GM03348 (cell line): ENCODE data around the gene TSPAN18.
A peak's percentile ranks its signal among the peaks of the same experiment; 100 is the strongest.

Source experiments
- DNase-seq: peaks from one replicate; pipeline ENCODE4 v3.0.0; 2012; ENCODE audit warnings: low spot score

TSPAN18 gene

GRCh38 chr11:44848203-44848962, 121.6 kb downstream of the TSPAN18 start:
- DNase-seq = no peak

- DNase-seq = no peak
Observed at GRCh38 chr11:44848963-44849350, 122.2 kb downstream of the TSPAN18 start.

- DNase-seq = no peak
Observed at GRCh38 chr11:44849424-44849823, 122.7 kb downstream of the TSPAN18 start.

- DNase-seq = no peak
Observed at GRCh38 chr11:44849922-44850321, 123.2 kb downstream of the TSPAN18 start.

GRCh38 chr11:44851496-44851895, 124.7 kb downstream of the TSPAN18 start:
- no peak for DNase-seq

DNA sequence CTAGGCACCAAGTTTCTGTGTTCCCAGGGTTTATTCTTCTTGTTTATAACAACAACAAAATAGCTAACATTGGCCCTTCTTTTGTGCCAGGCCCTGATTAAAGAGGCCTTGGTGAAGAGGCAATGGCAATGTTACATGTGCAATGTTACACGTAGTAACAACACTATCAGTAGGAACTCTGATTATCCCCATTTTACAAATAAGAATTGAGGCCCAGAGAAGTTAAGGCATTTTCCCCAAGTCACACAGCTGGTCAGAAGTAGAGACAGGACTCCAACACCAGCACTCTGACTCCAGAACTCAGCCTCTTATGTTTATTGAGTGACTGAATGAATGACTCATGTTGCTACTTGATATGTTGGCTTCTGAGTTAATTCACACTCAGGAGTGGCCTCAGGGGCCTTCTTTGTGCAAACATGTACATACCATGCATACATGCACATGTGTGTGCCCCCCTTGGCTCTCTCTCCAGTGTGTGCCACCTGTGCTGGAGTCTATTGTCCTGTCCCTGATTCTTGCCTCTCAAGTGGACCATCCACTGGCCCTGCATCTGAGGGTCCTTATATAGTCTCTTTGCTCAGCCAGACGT, 125.5 kb downstream of the TSPAN18 start:
- DNase-seq = no peak

- DNase-seq = no peak
Observed at GRCh38 chr11:44852952-44853351, 126.2 kb downstream of the TSPAN18 start.

DNA sequence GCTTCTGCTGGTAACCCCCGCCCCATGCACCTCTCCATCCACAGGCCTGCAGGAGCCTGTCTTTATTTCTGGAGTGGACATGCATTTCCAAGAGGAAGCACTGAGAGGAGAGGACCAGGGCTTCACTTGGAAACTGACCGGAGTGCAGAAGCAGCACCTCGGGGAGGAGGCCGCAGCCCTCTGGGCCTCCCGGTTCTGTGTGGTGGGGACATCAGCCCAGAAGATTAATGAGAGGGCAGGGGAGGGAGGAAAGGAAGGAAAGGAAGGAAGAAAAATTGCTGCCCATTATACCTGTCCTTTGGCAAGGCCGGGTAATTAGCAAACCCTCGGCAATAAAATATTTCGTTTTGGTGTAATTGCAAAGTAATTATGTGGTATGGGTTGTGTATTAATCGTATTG, 126.9 kb downstream of the TSPAN18 start:
- DNase-seq = no peak

DNA sequence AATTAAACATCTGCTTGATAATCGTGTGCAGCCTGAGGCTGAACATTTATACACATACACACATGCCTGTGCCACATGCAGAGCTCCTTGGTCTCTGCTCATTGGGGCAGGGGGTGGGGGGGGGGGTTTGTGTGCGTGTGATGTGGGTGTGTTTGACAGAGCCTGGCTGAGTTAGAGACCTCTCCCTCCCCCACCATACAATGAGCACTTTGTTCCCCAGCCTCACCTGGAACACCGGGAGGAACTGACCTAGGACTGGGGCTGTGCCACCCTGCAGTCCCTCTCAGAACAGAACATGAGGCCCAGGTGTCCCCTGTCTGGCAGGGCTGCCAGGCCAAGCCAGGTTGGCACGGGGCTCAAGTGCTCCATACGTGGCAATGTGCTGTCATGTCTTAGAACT, 127.3 kb downstream of the TSPAN18 start:
- no peak for DNase-seq

- no peak for DNase-seq
Observed at GRCh38 chr11:44854741-44855492, 128.2 kb downstream of the TSPAN18 start.

GRCh38 chr11:44855493-44855849, 128.7 kb downstream of the TSPAN18 start:
- no peak for DNase-seq

DNA sequence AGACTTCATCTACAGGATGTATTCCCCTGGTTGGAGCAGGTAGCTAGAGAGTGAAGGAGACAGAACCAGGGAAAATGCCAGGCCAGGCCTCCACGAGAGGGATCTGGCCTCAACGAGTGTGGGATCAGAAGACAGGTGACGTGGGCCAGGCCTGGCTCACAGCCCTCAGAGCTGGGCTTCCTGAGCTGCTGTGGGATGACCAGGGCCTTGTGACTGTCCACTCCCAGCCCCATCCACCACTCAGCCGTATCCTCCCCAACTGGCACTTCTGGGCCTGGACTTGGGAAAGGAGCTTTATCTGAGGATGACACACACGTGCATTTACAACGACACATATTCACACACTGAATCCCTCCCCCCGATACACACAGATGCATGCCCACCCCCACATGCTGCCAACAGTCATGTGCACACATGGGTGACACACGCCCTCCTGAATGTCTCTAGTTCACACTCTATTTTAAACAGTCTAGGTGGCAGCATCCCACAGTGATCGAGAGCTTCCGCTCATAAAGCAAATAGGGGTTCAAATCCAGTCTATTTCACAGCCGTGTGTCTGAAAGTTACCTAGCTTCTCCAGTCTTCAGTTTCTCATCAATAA, 130.8 kb downstream of the TSPAN18 start:
- DNase-seq = no peak

DNA sequence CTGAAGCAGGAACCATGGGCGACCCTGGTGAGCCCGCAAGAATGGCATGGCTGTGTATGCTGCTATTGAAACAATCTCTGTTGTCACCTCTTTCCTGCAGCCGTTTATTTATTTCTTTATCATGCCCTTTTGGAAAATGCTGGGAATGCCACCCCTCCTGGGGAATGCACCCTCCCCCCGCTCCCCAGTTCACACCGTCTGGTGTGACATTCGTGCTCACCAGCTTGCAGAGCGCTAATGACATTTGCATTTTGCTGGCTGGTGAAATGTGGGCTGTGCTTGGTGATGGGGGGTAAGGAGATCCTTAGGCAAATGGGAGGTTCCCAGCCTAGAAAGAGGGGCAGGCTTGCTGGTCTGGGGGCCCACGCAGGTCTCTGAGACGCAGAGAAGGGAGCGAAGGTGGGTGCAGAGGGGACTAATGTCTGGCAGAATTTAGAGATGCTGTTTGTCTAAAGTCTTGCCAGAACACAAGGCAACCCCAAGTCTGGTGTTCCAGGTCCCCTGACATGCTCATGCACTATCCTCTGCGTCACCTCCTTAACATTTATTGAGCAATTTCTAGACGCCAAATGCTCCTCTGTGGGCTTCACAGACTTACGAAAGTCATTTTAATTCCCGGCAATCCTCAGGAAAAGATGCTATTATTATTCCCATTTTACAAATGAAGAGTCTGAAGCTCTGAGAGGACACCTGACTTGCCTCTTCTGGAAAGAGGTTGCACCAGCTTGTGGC, 132.2 kb downstream of the TSPAN18 start:
- no peak for DNase-seq

- no peak for DNase-seq
Observed at GRCh38 chr11:44859528-44859925, 132.8 kb downstream of the TSPAN18 start.

GRCh38 chr11:44860346-44860745, 133.6 kb downstream of the TSPAN18 start:
- no peak for DNase-seq

- DNase-seq = peak; percentile 97
Observed at GRCh38 chr11:44861849-44862557, 135.2 kb downstream of the TSPAN18 start.

DNA sequence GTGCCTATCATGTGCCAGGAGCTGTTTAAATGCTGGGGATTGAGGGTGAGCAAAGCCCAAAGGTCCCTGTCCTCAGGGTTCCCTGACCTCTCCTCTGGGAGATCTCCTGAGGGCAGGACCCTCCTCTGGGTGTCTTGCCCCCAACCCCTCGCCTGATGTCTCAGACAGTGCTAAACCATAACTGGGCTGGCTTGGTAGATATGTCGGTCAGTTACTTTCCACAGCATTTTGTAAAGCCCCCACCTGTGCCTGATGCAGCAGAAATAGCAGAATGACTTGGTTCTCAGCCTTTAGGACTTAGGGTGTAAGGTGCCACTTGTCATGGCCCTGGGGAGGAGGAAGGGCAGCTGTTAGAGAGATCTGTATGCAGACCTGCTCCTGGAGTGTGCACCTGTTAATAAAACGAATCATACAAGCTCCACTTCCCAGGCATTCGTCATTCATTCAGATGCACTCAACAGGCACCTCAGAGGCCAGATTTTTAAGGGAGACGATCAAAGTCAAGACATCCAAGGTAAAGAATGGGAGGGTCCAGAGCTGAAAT, 135.9 kb downstream of the TSPAN18 start:
- DNase-seq = no peak

DNA sequence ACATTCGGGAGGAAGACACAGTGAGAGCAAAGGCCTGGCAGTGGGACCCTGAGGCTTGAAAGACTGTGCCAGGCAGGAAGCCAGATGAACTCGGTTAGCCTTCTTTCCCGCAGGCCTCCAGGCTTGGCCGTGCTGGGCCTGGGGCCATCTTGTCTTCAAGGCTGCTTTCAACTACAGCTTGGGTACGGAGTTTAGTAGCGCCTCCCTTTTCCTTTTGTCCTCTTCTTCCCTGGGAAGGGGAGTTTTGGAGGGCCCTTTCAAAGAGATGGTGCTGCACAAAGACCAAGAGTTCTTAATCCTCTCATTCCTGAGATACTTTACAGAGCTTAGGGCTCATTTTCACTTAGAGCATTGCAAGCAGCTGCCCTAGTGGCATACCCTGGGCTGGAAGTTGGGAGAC, 136.5 kb downstream of the TSPAN18 start:
- DNase-seq = no peak

DNA sequence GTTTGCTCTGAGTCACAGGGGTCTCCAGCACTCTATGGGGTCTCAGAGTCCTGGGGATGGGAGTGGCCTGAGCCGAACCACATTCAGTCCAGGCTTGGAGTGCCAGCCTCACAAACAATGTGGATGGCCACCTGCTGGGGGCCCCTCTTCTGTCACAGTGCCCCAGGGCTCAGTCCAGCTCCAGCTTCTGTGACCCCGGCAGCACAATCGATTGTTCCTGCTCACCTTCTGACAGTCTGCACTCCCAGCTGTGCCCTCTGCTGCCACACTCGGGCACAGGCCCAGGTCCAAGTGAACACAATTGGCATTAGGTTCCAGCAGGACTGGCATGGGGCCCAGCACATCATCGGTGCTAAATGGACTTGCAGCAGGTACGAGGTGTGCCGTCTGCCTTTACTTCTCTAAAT, 139.1 kb downstream of the TSPAN18 start:
- no peak for DNase-seq

GRCh38 chr11:44866286-44866685, 139.5 kb downstream of the TSPAN18 start:
- no peak for DNase-seq

DNA sequence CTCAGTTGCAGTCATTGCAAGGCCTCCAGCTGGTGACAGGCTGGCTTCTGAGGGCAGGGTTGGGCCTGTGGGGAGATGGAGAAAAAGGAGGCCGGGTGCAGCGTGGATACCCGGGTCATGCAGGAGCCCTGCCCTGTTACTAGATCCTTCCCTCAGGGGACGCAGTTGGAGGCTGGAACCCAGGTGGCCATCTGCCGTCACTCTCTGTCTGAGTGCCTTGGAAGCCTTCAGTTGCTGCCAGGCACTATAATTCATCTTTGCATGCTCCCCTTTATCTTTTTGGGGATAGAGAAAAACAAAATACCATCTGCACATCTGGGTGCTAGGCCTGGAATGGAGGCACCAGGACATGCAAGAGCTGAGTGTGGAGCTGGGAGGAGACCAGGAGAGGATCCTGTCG, 141.3 kb downstream of the TSPAN18 start:
- DNase-seq = no peak
